GM12891 (cell line): ENCODE measurements around the gene OPCML.

ENCODE experiments used
- DNase-seq: peaks from one replicate; pipeline ENCODE4 v3.0.0; 2011; ENCODE audit warnings: low spot score; ENCODE audit not compliant: insufficient read length
- FAIRE-seq: peaks from 2 replicates; lab custom pipeline; 2011; peaks lifted over from hg19 to GRCh38; lab: Jason Lieb, UNC
- PAX5 ChIP-seq: IDR thresholded peaks from 2 replicates; pipeline ENCODE4 v1.6.1; 2011; ENCODE audit warnings: low read length, moderate library complexity, mild to moderate bottlenecking; ENCODE audit not compliant: insufficient read depth, severe bottlenecking
- POLR2A ChIP-seq: IDR thresholded peaks from 2 replicates; pipeline ENCODE4 v1.6.1; 2011; ENCODE audit warnings: low read depth, low read length, control low read depth
- POLR2AphosphoS5 ChIP-seq: IDR thresholded peaks from 2 replicates; pipeline ENCODE4 v1.6.1; 2011; ENCODE audit warnings: low read depth, low read length, control low read depth
- POU2F2 ChIP-seq: IDR thresholded peaks from 2 replicates; pipeline ENCODE4 v1.6.1; 2011; ENCODE audit warnings: low read depth, mild to moderate bottlenecking, control low read depth, low read length, moderate library complexity
- SPI1 ChIP-seq: IDR thresholded peaks from 2 replicates; pipeline ENCODE4 v1.6.1; 2011; ENCODE audit warnings: low read depth, low read length, control low read depth
- TAF1 ChIP-seq: IDR thresholded peaks from 2 replicates; pipeline ENCODE4 v1.6.1; 2011; ENCODE audit warnings: low read depth, low read length, control low read depth

Gene OPCML

DNA sequence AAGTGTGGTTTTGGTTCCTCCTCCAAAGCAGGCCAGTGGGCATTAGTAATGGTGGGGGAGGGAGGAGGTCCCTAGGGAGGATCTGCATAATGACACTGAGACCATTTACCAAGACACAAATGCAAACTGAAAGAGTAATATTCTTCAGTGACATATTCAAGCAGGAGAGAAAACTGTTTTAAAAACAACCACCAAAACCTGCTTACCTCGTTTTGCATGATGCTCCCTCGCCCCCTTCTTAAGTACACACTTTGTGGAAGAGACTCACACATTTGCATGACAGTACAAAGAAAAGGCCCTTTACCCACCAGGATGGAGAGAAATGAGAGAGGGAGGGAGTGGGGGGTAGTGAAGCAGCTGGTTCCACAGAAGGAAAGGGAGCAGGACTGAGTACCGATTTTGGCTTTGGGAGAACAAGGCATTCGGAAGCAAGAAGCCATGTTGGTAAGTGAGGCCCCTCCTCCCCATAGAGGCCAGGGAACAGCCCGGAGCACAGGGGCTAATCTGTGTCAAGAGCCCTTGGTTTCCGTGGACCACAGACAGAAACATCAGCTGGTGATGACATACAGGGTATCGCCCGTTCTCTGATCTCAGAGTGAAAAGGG is 13.0 kb upstream of the OPCML start:
- no peak for DNase-seq
- FAIRE-seq = no peak
- TF ChIP-seq TAF1 (no peak), POU2F2 (no peak), POLR2AphosphoS5 (no peak), POLR2A (no peak), SPI1 (no peak), PAX5 (no peak)

DNA sequence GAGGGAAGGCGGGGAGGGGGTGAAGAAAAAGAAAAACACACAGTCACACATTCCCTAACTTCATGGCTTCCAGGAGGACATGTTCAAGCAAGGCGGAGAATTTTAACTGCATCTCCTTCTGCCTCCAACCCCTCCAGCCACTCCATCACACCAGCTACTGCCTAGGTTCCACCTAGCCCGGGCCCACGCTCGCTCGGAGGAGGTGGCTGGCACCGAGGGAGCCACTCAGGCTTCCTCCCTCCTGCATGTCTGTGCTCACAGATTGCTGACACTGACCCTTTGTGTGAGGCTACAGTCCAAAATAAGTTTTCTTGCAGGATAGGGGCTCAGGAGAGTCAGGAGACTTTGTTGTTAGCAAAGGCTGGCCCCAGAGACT is 9.4 kb upstream of the OPCML start:
- FAIRE-seq (no peak), DNase-seq (no peak)
- TF ChIP-seq POLR2A (no peak), POU2F2 (no peak), SPI1 (no peak), POLR2AphosphoS5 (no peak), PAX5 (no peak), TAF1 (no peak)

DNA sequence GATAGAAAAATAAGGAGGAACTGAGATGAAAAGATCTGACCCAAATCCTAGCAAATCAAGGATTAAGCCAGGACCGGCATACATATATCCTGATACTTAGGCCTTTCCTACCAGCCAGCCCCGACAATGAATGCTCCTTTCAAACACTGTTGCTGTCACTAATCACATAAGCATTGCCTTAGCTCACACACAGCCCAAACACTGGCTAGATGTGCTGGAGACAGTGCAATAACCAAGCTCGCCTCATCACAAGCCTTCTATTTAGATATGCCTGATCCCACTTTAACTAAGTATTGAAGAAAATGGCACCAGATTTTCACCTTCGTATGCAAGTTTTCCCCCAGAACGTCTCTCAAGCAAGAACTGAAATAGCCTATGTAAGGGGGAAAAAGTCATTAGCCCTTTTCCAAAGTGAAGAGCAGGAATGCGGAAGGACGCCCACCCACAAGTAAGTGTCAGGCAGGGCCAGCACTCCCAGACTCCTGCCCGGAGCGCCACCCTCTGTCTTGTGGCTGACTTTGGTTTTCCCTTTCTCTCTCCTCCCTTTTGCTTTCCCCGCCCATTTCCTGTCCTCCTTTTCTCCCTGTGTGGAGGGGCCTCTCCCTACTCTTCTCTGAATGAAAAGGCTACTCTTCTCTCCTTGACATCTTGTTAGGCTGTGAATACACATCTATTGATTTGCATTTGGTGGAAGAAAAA is 8.9 kb upstream of the OPCML start:
- FAIRE-seq (no peak), DNase-seq (no peak)
- no peak for TF ChIP-seq PAX5
- TF ChIP-seq POLR2A = no peak
- TF ChIP-seq POU2F2 = no peak

DNA sequence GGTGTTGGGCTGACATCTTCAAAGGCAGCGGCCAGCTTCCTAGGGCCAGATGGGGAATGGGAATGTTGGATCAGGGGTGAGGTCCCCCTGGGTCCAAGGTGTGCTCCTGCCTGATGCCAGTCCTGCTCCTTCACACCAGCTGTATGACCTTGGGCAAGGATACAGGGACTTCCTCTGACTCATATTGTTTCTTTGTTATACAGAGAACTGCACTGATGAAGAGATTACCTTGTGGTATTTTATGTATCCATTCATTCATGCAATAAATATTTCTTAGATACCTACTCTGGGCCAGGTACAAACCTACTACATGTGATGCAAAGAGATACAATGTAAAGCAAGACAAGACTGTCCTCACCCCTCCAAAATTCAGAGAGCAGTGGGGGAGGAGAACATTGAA is 3.9 kb upstream of the OPCML start:
- no peak for DNase-seq
- FAIRE-seq = no peak
- no peak for TF ChIP-seq POLR2AphosphoS5
- TF ChIP-seq PAX5 = no peak
- no peak for TF ChIP-seq POLR2A
- TF ChIP-seq TAF1 = no peak
- no peak for TF ChIP-seq SPI1
- no peak for TF ChIP-seq POU2F2

DNA sequence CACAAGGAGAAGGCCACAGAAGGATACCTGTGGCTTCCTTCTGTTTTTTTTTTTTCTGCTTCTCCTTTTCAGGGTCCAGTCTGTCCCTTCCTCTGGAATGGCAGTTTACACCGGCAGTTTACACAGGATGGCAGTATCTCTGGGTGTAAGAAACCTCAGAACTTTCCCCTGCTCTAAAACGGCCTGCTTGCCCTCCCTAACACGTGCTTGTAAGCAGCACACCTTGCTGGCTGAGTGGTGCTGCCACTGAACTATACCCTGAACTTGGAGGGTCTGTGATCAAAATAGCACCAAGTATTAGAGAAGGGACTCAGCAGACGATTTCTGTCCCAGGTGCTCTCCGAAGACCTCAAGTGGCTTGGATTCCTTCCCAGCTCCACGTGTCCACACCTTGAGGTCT is 904 bp upstream of the OPCML start:
- DNase-seq (no peak), FAIRE-seq (no peak)
- no peak for TF ChIP-seq POU2F2
- no peak for TF ChIP-seq PAX5
- no peak for TF ChIP-seq TAF1
- TF ChIP-seq SPI1 = no peak
- TF ChIP-seq POLR2A = no peak
- no peak for TF ChIP-seq POLR2AphosphoS5

DNA sequence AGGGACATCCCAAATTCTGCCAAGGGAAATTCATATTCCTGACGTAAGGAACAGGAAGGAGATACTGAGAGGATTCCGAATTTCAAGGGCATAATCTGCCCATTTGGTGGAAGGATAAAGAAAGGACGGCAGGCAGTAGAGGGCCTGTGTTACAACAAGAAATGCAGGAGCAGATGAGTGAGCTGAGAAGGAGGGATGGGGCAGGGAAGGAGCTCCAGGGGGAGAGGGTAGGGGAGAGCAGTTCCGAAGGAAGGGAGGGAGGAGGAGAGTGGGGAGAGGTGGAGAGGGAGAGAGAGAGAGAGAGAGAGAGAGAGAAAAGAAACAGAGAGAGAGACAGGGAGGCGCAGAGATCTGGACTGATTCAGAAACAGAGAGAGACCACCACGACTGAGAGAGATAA is 843 bp downstream of the OPCML start:
- DNase-seq (no peak), FAIRE-seq (no peak)
- TF ChIP-seq PAX5 (no peak), POLR2A (no peak)

DNA sequence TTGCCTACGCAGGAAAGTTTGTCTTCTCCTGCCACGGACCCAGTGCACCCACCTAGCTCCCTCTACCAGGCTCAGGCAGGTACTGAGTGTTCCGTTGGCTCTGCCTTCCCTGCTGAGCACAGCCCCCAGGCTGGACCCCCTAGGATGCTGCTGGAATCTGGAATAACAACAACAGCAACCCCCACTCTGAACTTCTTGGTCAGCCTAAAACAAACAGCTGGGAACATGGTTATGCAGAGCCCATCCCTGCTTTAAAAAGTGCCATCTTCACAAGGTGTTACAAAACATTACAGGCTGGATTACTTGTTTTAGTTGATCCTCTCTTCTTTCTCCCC is 1.8 kb downstream of the OPCML start:
- no peak for FAIRE-seq
- TF ChIP-seq POU2F2 (no peak), TAF1 (no peak), SPI1 (no peak), POLR2AphosphoS5 (no peak), PAX5 (no peak), POLR2A (no peak)
- no peak for DNase-seq

DNA sequence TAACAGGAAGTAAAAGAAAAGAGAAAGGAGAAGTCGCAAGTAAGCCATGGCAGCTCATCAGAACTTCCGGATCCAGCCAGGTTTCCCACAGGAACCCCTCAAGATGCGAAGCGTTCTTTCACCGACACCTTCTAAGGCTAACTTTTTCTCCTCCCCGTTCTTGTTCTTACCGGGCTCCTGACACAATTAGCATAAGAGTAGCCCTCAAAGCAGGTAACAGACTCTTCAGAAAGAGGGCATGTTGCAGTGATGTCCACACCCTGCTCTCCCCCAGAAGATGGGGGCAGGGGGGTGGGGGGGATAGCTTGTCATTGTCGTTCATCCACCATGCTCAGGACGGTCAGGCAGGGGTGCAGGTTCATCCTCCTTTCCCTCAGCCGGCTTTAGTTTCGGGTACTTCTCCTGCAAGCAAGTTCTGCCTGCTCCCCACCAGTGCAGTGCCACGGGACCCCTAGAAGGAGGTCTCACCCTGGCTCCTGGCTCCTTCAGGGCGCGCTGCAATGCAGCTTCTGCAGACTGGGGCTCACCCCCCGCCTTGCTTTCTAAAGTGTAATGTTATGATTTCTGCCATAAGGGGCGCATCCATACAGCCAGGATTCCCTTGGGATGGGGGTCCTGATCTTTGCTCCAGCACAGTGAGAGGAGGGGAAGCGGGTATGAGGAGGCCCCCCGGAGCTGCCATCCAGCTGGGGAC is 2.3 kb downstream of the OPCML start:
- no peak for TF ChIP-seq TAF1
- TF ChIP-seq POLR2A = no peak
- FAIRE-seq (no peak), DNase-seq (no peak)

DNA sequence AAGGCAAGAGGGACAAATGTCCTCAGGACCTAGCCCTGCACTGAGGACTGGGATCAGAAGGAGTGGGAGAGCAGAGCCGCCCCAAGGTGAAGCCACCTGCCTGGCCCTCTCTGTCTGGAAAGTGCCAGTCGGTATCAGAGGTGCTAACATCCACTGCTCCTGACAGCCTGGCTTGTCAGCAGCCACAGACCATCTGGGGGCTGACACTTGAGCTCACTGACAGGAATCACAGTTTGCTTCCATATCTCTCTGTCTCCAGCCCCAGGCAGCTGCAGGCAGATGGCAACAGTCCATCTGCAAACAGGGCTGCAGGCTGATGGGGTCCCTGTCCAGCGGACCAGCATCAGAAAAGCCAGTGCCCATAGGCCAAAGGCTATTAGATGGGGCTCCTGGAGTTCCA is 5.5 kb downstream of the OPCML start:
- TF ChIP-seq TAF1 (no peak), POLR2A (no peak), POU2F2 (no peak), PAX5 (no peak), SPI1 (no peak), POLR2AphosphoS5 (no peak)
- FAIRE-seq (no peak), DNase-seq (no peak)

DNA sequence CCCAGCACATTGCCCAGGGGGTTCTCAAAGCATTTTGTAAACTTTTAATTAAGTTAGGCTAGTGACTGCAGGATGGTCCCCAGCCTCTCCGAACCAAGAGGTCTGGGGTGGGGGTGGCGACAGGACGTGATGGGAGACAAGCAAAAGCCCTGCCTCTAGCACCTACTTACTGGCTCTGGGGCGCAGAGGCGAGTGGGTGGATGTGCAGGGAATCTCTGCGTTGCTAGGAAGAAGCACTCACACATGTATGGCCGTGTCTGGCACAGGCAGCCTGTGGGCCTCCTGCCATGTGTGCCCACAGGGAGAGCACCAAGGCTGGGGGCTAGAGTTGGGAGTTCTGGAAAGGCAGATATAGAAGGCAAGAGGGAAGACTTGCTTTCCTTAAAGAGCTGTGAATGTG is 6.3 kb downstream of the OPCML start:
- TF ChIP-seq POLR2AphosphoS5 (no peak), PAX5 (no peak), POLR2A (no peak), POU2F2 (no peak), SPI1 (no peak), TAF1 (no peak)
- FAIRE-seq = no peak

More for the DNA sequence above, 6.3 kb downstream of the OPCML start:
- no peak for DNase-seq
